Measurements from ENCODE around the gene USP36. TPM values are rescaled to one million over a fixed set of nuclear protein-coding genes. Genes with fewer than 3 reads are reported as not detected.

USP36 gene
- total RNA-seq, 6 experiments from 2014 or later: 12.7 to 27.8 (median 18.7) TPM

DNA sequence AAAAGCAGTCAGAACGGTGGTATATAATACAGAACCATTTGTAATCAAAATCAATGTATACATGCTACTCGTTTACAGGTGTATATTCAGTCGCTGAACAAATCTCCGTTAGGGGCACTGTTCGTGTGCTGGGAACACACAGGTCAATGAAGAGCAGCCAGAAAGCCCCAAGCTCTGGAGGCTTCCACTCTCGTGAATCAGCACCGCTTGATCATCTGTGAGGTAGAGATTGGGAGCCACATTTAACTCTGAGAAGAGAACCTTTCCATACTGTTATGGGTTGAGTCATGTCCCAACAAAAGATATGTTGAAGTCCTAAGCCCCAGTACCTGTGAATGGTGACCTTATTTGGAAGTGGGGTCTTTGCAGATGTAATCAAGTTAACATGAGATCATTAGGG lies 53.2 kb downstream of the USP36 start:
- Histone ChIP-seq H3K27ac (no peak overlapping the region), H3K4me3 (no peak overlapping the region), H3K4me1 (peaks cover 0 to 35% (median 11%) of the 10 kb centered on the region in 4 donors), H3K36me3 (no peaks in the 10 kb centered on the region), H3K27me3 (no peaks in the 10 kb centered on the region), H3K9me3 (no peaks in the 10 kb centered on the region)
- ATAC-seq: no peak
- intact Hi-C loops (cut with DNase I): no loop called here
- DNase-seq: no peak
- TF ChIP-seq, protein P1, sequence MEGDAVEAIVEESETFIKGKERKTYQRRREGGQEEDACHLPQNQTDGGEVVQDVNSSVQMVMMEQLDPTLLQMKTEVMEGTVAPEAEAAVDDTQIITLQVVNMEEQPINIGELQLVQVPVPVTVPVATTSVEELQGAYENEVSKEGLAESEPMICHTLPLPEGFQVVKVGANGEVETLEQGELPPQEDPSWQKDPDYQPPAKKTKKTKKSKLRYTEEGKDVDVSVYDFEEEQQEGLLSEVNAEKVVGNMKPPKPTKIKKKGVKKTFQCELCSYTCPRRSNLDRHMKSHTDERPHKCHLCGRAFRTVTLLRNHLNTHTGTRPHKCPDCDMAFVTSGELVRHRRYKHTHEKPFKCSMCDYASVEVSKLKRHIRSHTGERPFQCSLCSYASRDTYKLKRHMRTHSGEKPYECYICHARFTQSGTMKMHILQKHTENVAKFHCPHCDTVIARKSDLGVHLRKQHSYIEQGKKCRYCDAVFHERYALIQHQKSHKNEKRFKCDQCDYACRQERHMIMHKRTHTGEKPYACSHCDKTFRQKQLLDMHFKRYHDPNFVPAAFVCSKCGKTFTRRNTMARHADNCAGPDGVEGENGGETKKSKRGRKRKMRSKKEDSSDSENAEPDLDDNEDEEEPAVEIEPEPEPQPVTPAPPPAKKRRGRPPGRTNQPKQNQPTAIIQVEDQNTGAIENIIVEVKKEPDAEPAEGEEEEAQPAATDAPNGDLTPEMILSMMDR (IDR thresholded peaks at IDR 0.05): no peak
- TF ChIP-seq POLR2A (IDR thresholded peaks at IDR 0.05): no peak
- WGBS (ENCODE audit: insufficient coverage, low coverage, low lambda C conversion rate, missing lambda C conversion rate): 86% methylated on average over 6 of the region's 7 CpGs

DNA sequence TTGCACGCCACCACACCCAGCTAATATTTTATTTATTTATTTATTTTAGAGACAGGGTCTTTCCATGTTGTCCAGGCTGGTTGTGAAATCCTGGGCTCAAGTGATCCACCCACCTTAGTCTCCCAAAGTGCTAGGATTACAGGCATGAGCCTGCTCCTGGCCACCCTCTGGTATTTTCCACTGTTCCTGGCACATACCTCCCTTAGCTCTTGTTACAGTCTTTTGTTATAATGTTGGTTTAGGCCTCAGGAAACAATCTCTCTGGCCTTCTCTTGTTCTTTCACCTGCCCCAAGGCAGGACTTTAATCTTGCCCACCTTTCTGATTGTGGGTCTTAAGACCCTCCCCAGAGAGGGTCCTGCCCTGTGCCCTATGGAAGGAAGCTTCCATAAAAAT lies 55.0 kb downstream of the USP36 start:
- H3K27ac ChIP-seq: no peak overlapping the region
- WGBS (ENCODE audit: insufficient coverage, low coverage, low lambda C conversion rate, missing lambda C conversion rate): 100% methylated on average over 1 of the region's 1 CpG
- intact Hi-C loops (cut with DNase I): no loop called here
- DNase-seq (no peak), ATAC-seq (no peak)
- H3K27me3 ChIP-seq: no peaks in the 10 kb centered on the region
- peaks cover 0 to 38% (median 11%) of the 10 kb centered on the region in 4 donors for H3K4me1 ChIP-seq
- H3K9me3 ChIP-seq: no peaks in the 10 kb centered on the region
- H3K36me3 ChIP-seq: no peaks in the 10 kb centered on the region
- TF ChIP-seq, protein P1 (IDR thresholded peaks at IDR 0.05): no peak
- no peak for TF ChIP-seq POLR2A (IDR thresholded peaks at IDR 0.05)
- no peak overlapping the region for H3K4me3 ChIP-seq

DNA sequence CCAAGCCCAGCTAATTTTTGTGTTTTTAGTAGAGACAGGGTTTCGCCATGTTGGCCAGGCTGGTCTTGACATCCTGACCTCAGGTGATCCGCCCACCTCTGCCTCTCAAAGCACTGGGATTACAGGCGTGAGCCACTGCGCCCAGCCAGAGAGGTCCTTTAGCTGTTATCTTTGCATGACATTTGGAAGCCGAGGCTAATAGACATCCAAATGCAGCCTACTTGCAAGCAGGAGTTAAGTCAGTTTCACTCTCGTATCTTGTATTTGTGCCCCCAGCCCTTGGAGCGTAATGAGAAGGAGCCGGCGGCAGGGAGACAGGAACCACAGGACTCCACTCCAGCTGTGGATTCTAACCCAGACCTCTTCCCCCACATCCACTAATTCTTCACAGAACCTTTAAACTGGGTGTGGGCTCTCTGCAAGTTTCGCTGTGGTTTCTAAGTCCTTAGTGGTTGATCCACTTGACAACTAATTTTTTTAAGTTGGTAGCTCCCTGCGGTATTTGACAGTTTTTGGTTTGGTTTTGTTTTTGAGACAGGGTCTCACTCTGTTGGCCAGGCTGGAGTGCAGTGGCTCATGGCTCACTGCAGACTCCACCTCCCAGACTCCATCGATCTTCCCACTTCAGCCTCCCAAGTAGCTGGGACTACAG lies 55.5 kb downstream of the USP36 start:
- peaks cover 0 to 38% (median 11%) of the 10 kb centered on the region in 4 donors for H3K4me1 ChIP-seq
- ATAC-seq: no peak
- TF ChIP-seq, protein P1 (IDR thresholded peaks at IDR 0.05): no peak
- no peak for TF ChIP-seq POLR2A (IDR thresholded peaks at IDR 0.05)
- H3K36me3 ChIP-seq: no peaks in the 10 kb centered on the region
- 89% methylated on average over 11 of the region's 12 CpGs for WGBS (ENCODE audit: insufficient coverage, low coverage, low lambda C conversion rate, missing lambda C conversion rate)
- DNase-seq: peak in 1 of 3 donors; percentile 42
- H3K27ac ChIP-seq: no peak overlapping the region
- intact Hi-C loops (cut with DNase I): no loop called here
- H3K27me3 ChIP-seq: no peaks in the 10 kb centered on the region
- H3K9me3 ChIP-seq: no peaks in the 10 kb centered on the region
- H3K4me3 ChIP-seq: no peak overlapping the region

DNA sequence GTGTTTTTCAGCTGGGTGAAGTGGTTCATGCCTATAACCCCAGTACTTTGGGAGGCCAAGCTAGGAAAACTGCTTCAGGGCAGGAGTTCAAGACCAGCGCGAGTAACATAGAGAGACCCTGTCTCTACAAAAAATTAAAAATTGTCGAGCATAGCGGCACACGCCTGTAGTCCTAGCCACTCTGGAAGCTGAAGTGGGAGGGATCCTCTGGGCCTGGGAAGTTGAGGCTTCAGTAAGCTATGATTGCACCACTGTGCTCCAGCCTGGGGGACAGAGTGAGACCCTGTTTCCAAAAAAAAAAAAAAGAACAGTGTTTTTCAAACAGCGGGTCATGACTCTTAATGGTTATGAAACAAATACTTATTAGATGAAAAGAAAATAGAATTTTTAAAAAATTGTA lies 56.3 kb downstream of the USP36 start:
- no peaks in the 10 kb centered on the region for H3K9me3 ChIP-seq
- H3K27ac ChIP-seq: peak overlapping the region in 1 of 3 donors; percentile 75
- DNase-seq: no peak
- H3K27me3 ChIP-seq: no peaks in the 10 kb centered on the region
- TF ChIP-seq, protein P1 (IDR thresholded peaks at IDR 0.05): no peak
- no peak for TF ChIP-seq POLR2A (IDR thresholded peaks at IDR 0.05)
- peaks cover 0 to 38% (median 11%) of the 10 kb centered on the region in 4 donors for H3K4me1 ChIP-seq
- no peaks in the 10 kb centered on the region for H3K36me3 ChIP-seq
- intact Hi-C loops (cut with DNase I): no loop called here
- 100% methylated on average over 2 of the region's 6 CpGs for WGBS (ENCODE audit: insufficient coverage, low coverage, low lambda C conversion rate, missing lambda C conversion rate)
- H3K4me3 ChIP-seq: no peak overlapping the region
- ATAC-seq: no peak

Measured in right lobe of liver (tissue), 6 donors.